Activated CD8-positive, alpha-beta memory T cell treated with anti-CD3 and anti-CD28 coated beads, Interleukin-2, amount 50 U/mL, for 4 hours (primary cell): ENCODE measurements around the gene CCDC187.
"Not testable (repeated sequence)": the region's sequence is repeated elsewhere in the genome, so short reads cannot be mapped to it uniquely, and the experiment has no call there.

ENCODE experiments used
- DNase-seq: peaks from one replicate; pipeline ENCODE4 v3.0.0-alpha.2; 2020

CCDC187 gene

GRCh38 chr9:136303825-136304416 is at the start of gene CCDC187:
Gene CCDC187 (minus strand): TSS chr9:136304094. CDS start chr9:136303830, 264 bp downstream.
- no peak for DNase-seq

- no peak for DNase-seq
These were observed 49.2 kb upstream of the CCDC187 start for GRCh38 chr9:136353088-136353487.

- no peak for DNase-seq
These were observed 48.8 kb upstream of the CCDC187 start for GRCh38 chr9:136352682-136353081.

- DNase-seq, result not testable (repeated sequence)
These were observed 48.0 kb upstream of the CCDC187 start for GRCh38 chr9:136351868-136352267.

- DNase-seq, result no peak
These were observed 47.4 kb upstream of the CCDC187 start for GRCh38 chr9:136351252-136351800.

GRCh38 chr9:136349546-136349945 is 45.7 kb upstream of the CCDC187 start:
- DNase-seq, result no peak

- no peak for DNase-seq
These were observed 44.8 kb upstream of the CCDC187 start for GRCh38 chr9:136348691-136349090.

GRCh38 chr9:136347472-136348256 is 43.8 kb upstream of the CCDC187 start:
- no peak for DNase-seq

GRCh38 chr9:136346927-136347465 is 43.1 kb upstream of the CCDC187 start:
- DNase-seq, result no peak

- no peak for DNase-seq
These were observed 42.2 kb upstream of the CCDC187 start for GRCh38 chr9:136346157-136346481.

GRCh38 chr9:136345281-136346156 is 41.6 kb upstream of the CCDC187 start:
- DNase-seq, result no peak

- DNase-seq, result no peak
These were observed 40.8 kb upstream of the CCDC187 start for GRCh38 chr9:136344544-136345280.

GRCh38 chr9:136343884-136344269 is 40.0 kb upstream of the CCDC187 start:
- no peak for DNase-seq

GRCh38 chr9:136343121-136343883 is 39.4 kb upstream of the CCDC187 start:
- DNase-seq, result no peak

GRCh38 chr9:136342181-136343120 is 38.6 kb upstream of the CCDC187 start:
- peak; percentile 52 for DNase-seq

- DNase-seq, result no peak
These were observed 37.9 kb upstream of the CCDC187 start for GRCh38 chr9:136341769-136342168.

GRCh38 chr9:136341042-136341655 is 37.3 kb upstream of the CCDC187 start:
- DNase-seq, result no peak

- no peak for DNase-seq
These were observed 36.6 kb upstream of the CCDC187 start for GRCh38 chr9:136340356-136341041.

GRCh38 chr9:136339958-136340310 is 36.0 kb upstream of the CCDC187 start:
- no peak for DNase-seq
